ENCODE measurements around the gene CLGN. TPM values are rescaled to one million over a fixed set of nuclear protein-coding genes. Genes with fewer than 3 reads are reported as not detected.

The CLGN gene, protein sequence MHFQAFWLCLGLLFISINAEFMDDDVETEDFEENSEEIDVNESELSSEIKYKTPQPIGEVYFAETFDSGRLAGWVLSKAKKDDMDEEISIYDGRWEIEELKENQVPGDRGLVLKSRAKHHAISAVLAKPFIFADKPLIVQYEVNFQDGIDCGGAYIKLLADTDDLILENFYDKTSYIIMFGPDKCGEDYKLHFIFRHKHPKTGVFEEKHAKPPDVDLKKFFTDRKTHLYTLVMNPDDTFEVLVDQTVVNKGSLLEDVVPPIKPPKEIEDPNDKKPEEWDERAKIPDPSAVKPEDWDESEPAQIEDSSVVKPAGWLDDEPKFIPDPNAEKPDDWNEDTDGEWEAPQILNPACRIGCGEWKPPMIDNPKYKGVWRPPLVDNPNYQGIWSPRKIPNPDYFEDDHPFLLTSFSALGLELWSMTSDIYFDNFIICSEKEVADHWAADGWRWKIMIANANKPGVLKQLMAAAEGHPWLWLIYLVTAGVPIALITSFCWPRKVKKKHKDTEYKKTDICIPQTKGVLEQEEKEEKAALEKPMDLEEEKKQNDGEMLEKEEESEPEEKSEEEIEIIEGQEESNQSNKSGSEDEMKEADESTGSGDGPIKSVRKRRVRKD
- total RNA-seq: 0.98 and 3.3 TPM in 2 replicates

DNA sequence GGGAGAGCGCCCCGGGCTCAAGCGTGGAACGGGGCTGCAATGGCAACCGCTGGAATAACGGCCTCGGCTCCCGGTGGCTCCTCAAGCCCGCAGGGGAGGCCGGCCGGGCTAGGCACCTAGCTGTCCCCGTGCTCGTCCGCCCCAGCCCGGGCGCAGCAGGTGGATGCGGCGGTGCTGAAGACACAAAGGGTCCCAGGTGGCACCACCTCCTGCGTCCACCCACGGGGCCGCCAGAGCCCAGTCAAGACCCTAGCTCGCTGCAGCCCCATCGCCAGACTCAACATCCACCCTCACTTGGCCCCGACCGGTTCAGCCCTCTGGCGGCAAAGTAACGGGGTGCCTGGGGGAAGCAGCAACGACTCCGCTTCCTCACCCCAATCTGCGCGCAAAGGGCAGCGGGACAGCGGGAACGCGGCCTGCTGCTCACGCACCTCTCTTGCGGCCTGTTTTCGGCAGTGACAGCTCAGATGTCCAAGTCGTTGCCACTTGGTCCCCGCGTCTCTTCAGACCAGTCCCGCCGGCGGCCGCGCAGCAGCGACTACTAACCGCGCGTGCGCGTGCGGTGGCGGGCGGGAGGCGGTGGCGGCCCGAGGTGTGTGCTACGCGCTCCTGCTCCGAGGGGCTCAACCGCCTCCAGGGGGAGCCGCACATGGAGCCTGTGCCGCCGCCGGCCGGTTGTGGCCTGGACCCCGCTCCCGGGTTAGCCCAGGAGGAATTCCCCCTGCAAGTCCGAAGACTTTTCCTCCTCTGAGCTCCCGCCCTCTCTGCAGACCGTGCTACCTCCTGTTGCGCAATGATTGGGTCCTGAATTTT, at the start of gene CLGN:
Gene CLGN (minus strand): TSS at position 543 of the 813 bp plus-strand sequence. CDS start 14,570 bp downstream, outside the sequence.

DNA sequence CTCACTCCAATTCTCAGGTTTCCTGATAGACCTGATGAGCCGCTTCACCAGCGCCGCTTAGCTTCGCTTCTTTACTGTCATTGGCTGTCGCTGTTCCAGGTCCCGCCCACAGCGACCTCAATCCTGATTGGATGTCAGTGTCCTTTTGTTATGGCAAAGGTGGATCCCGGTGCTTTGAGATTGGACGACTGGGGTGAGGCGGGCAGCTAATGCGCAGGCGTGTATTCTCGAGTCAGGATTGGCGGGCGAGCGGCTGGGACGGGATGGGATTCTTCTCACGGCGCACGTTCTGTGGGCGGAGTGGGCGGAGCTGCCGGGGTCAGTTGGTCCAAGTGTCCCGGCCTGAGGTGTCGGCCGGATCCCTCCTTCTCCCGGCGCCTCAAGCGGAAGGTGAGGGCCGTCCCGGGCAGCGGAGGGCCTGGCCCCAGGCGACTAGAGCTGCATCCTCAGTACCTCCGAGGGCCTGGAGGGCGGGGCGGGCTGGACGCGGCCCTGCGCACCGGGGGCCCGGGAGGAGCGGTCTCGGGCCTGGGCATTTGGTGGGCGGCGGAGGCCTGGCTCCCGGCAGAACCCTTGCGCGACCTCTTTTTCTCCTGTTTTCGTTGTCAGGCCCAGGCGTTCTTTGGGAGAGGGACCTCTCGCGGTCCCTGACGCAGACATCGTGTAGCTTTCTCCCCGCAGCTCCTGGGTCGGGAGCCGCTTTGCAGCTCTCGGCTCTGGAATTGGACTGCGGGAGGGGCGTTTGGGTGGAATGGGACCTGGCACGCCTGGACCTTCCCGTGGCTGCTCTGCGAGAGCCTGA, 53.9 kb downstream of the CLGN start, which contains the start of gene SCOC:
Gene SCOC (plus strand): TSS at position 319 of the 802 bp plus-strand sequence. CDS start 5,525 bp downstream, outside the sequence.

Other genes starting within 250 kb of the CLGN start
- gene SCOC, start 54.0 kb downstream of the CLGN start, total RNA-seq: 36.2 and 41.5 TPM in 2 replicates
- not detected in 2 replicates for gene MGAT4D, start 70.6 kb upstream of the CLGN start, total RNA-seq
- gene ELMOD2, start 96.5 kb upstream of the CLGN start, total RNA-seq: 18.7 and 19.4 TPM in 2 replicates
- not detected in 2 replicates for gene UCP1, start 141.3 kb upstream of the CLGN start, total RNA-seq

All from subcutaneous preadipocyte (primary cell).